Activated naive CD4-positive, alpha-beta T cell treated with anti-CD3 and anti-CD28 coated beads, Interleukin-2, amount 50 U/mL, for 72 hours (primary cell): ENCODE measurements around the gene F3. TPM values are rescaled to one million over a fixed set of nuclear protein-coding genes. Genes with fewer than 3 reads are reported as not detected.

Experiments used
- ATAC-seq, 2 donors: fragments of 150-1000 bp; cut with Tn5 transposase; 2 replicates each; pipeline ENCODE4 v1.10.0; 2021; ENCODE audit warnings: mild to moderate bottlenecking in 2 of 2, moderate library complexity in 2 of 2
- DNase-seq, 2 donors: peaks; one replicate each; pipeline ENCODE4 v3.0.0; 2021 to 2022; ENCODE audit warnings: low spot score in 2 of 2
- H3K27ac Mint-ChIP-seq, 2 donors: one replicate each; pipeline ENCODE4 v1.8.0; 2022; ENCODE audit warnings: mild to moderate bottlenecking in 2 of 2, mixed read lengths in 2 of 2
- H3K36me3 Mint-ChIP-seq, 2 donors: one replicate each; pipeline ENCODE4 v1.8.0; 2022; ENCODE audit warnings: mixed read lengths in 2 of 2
- H3K9me3 Mint-ChIP-seq, 2 donors: one replicate each; pipeline ENCODE4 v1.8.0; 2022; ENCODE audit warnings: mixed read lengths in 2 of 2
- total RNA-seq, 2 donors: library from RNA; stranded (reverse); gene quantifications; one replicate each; pipeline ENCODE4 v1.2.3, GENCODE V29; 2022

F3 gene
- total RNA-seq, 2 donors from 2014 or later, result 0.18 TPM; not detected in 1

- peak in 1 of 2 donors; percentile 2 for DNase-seq
- no peak for ATAC-seq
- no peaks in the 10 kb centered on the region for H3K9me3 Mint-ChIP-seq
- peaks cover 6 to 12% of the 10 kb centered on the region in 2 donors for H3K36me3 Mint-ChIP-seq
- H3K27ac Mint-ChIP-seq, result no peak overlapping the region
Measured at GRCh38 chr1:94514095-94514727, 27.3 kb downstream of the F3 start.

- H3K27ac Mint-ChIP-seq, result no peak overlapping the region
- ATAC-seq (no peak), DNase-seq (no peak)
- H3K9me3 Mint-ChIP-seq, result no peaks in the 10 kb centered on the region
- H3K36me3 Mint-ChIP-seq, result peaks cover 6 to 12% of the 10 kb centered on the region in 2 donors
Measured at GRCh38 chr1:94512816-94513215, 28.7 kb downstream of the F3 start.

- H3K36me3 Mint-ChIP-seq, result peaks cover 30 to 44% of the 10 kb centered on the region in 2 donors
Measured at GRCh38 chr1:94504601-94505000, 37.0 kb downstream of the F3 start.

GRCh38 chr1:94503153-94503552, 38.4 kb downstream of the F3 start:
- Mint-ChIP-seq H3K36me3 (peaks cover 26 to 44% of the 10 kb centered on the region in 2 donors), H3K9me3 (peaks cover 0 to 8% of the 10 kb centered on the region in 2 donors), H3K27ac (no peak overlapping the region)
- ATAC-seq (no peak), DNase-seq (no peak)

More at GRCh38 chr1:94504601-94505000, 37.0 kb downstream of the F3 start:
- ATAC-seq (no peak), DNase-seq (no peak)
- Mint-ChIP-seq H3K27ac (peak overlapping the region in 1 of 2 donors; percentile 6), H3K9me3 (peaks cover 0 to 8% of the 10 kb centered on the region in 2 donors)

GRCh38 chr1:94501935-94502334, 39.6 kb downstream of the F3 start:
- no peak for ATAC-seq
- no peak overlapping the region for H3K27ac Mint-ChIP-seq
- DNase-seq, result no peak
- H3K36me3 Mint-ChIP-seq, result peaks cover 26 to 44% of the 10 kb centered on the region in 2 donors
- peaks cover 0 to 8% of the 10 kb centered on the region in 2 donors for H3K9me3 Mint-ChIP-seq

GRCh38 chr1:94501426-94501825, 40.1 kb downstream of the F3 start:
- H3K36me3 Mint-ChIP-seq, result peaks cover 26 to 44% of the 10 kb centered on the region in 2 donors

GRCh38 chr1:94496076-94496755, 45.3 kb downstream of the F3 start:
- DNase-seq (no peak), ATAC-seq (no peak)
- H3K36me3 Mint-ChIP-seq, result peaks cover 5 to 9% of the 10 kb centered on the region in 2 donors
- no peaks in the 10 kb centered on the region for H3K9me3 Mint-ChIP-seq
- H3K27ac Mint-ChIP-seq, result no peak overlapping the region

More at GRCh38 chr1:94501426-94501825, 40.1 kb downstream of the F3 start:
- no peak overlapping the region for H3K27ac Mint-ChIP-seq
- DNase-seq, result no peak
- no peak for ATAC-seq
- H3K9me3 Mint-ChIP-seq, result peaks cover 0 to 8% of the 10 kb centered on the region in 2 donors

GRCh38 chr1:94490556-94490955, 51.0 kb downstream of the F3 start:
- Mint-ChIP-seq H3K9me3 (no peaks in the 10 kb centered on the region), H3K36me3 (peaks cover 0 to 13% of the 10 kb centered on the region in 2 donors), H3K27ac (no peak overlapping the region)
- no peak for DNase-seq
- no peak for ATAC-seq

- no peak overlapping the region for H3K27ac Mint-ChIP-seq
- DNase-seq (no peak), ATAC-seq (no peak)
- no peaks in the 10 kb centered on the region for H3K9me3 Mint-ChIP-seq
- H3K36me3 Mint-ChIP-seq, result peaks cover 9 to 20% of the 10 kb centered on the region in 2 donors
Measured at GRCh38 chr1:94486990-94487389, 54.6 kb downstream of the F3 start.

- DNase-seq (peak in 1 of 2 donors; percentile 27), ATAC-seq (peak; percentile 68 to 76)
- Mint-ChIP-seq H3K9me3 (no peaks in the 10 kb centered on the region), H3K36me3 (peaks cover 9 to 20% of the 10 kb centered on the region in 2 donors), H3K27ac (no peak overlapping the region)
Measured at GRCh38 chr1:94481473-94481933, 60.1 kb downstream of the F3 start.

GRCh38 chr1:94479682-94480081, 61.9 kb downstream of the F3 start:
- H3K36me3 Mint-ChIP-seq, result peaks cover 9 to 20% of the 10 kb centered on the region in 2 donors
- DNase-seq (no peak), ATAC-seq (no peak)
- H3K27ac Mint-ChIP-seq, result no peak overlapping the region
- no peaks in the 10 kb centered on the region for H3K9me3 Mint-ChIP-seq

Other genes starting within 250 kb of the F3 start
- 10 to 100 TPM; 26.3 to 51.5 TPM for gene ABCD3, start 123.4 kb downstream of the F3 start, total RNA-seq